AG04449 (cell line): ENCODE data around the gene ZNF692.

Source experiments
- CTCF ChIA-PET: fragments of 350-600 bp; formaldehyde crosslinking; extraction: SDS; loops from one replicate; lab custom pipeline; 2021; ENCODE audit warnings: antibody characterized with exemption; lab: Yijun Ruan, JAX
- POLR2A ChIA-PET: fragments of 400-600, 350-600 bp; formaldehyde crosslinking; extraction: SDS; loops from one replicate; lab custom pipeline; 2020; ENCODE audit warnings: antibody characterized with exemption, inconsistent platforms; lab: Yijun Ruan, JAX
- DNase-seq: peaks from one replicate; pipeline ENCODE4 v3.0.0-alpha.2; 2010; ENCODE audit warnings: low read depth, low spot score
- H3K4me3 ChIP-seq: 2 replicates; pipeline ENCODE4 v1.5.1; 2011; ENCODE audit warnings: low read depth, mild to moderate bottlenecking, control low read depth, low read length
- CTCF ChIP-seq: IDR thresholded peaks from one replicate; pipeline ENCODE4 v1.5.1; 2011; ENCODE audit warnings: mild to moderate bottlenecking, moderate library complexity, low read length, control low read depth, inconsistent platforms; ENCODE audit not compliant: insufficient read depth; ENCODE audit errors: missing control alignments

Gene ZNF692

DNA sequence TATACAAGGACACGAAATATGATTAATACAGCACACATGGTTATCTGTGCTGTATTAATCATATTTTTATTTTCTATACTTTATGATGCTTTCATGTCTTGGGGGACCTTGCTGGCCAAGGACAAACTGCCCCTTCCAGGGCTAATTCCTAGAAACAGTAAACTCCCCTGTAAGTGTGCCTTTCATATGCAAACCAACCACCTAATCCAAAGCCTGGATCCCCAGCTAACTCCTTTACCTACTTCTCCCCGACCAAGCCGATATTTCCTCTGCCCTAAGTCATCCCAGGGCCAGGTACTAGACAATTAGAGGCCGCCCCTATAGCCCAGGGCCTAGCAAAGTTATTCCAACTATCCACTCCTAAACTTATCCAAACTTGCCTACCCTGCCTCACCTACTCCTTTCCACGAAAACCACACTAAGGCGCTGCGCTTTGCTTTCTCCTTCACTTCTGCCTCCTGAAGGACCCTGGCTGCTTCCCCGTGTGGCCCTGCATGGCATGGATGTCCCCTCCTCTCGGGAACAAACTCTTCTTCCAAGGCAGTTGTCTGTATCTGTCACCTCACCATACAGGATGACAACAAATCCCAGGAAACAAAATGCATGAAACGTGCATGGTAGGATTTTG lies 43.4 kb downstream of the ZNF692 start:
- no peak for TF ChIP-seq CTCF
- no peak for DNase-seq
- CTCF ChIA-PET, result interaction anchor here (0.6 to 2.0 kb wide), 2 partner anchors 9 kb away, joined by 3 to 9 read pairs; no protein-coding TSS in a partner anchor
- POLR2A ChIA-PET, result no interaction called here
- no peak overlapping the region for H3K4me3 ChIP-seq

DNA sequence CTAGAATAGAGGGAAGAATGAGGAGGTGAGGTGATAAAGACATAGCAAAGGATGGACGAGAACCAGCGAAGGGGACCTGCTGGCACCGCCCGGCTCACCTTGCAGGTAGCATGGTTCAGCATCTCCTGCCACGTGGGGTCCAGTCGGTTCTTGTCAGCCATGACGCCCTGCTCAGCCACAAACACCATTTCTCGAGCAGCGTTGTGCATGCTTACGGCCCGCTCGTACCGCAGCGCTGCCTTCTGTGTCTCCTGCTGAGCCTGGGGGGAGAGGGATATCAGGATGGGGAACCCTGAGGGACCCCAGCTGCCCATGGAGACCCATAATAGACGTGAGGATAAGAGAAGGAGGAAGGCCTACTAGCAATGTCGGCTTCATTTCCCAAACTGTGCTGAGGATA lies 44.5 kb downstream of the ZNF692 start:
- TF ChIP-seq CTCF, result no peak
- H3K4me3 ChIP-seq, result no peak overlapping the region
- CTCF ChIA-PET, result no interaction called here
- POLR2A ChIA-PET, result no interaction called here
- no peak for DNase-seq

- ChIA-PET CTCF (no interaction called here), POLR2A (no interaction called here)
- TF ChIP-seq CTCF, result no peak
- H3K4me3 ChIP-seq, result no peak overlapping the region
- no peak for DNase-seq
Measured at GRCh38 chr1:248813546-248813945, 45.3 kb downstream of the ZNF692 start.

GRCh38 chr1:248812736-248813425 lies 46.0 kb downstream of the ZNF692 start:
- TF ChIP-seq CTCF, result no peak
- no peak overlapping the region for H3K4me3 ChIP-seq
- no peak for DNase-seq
- POLR2A ChIA-PET, result no interaction called here
- CTCF ChIA-PET, result no interaction called here

DNA sequence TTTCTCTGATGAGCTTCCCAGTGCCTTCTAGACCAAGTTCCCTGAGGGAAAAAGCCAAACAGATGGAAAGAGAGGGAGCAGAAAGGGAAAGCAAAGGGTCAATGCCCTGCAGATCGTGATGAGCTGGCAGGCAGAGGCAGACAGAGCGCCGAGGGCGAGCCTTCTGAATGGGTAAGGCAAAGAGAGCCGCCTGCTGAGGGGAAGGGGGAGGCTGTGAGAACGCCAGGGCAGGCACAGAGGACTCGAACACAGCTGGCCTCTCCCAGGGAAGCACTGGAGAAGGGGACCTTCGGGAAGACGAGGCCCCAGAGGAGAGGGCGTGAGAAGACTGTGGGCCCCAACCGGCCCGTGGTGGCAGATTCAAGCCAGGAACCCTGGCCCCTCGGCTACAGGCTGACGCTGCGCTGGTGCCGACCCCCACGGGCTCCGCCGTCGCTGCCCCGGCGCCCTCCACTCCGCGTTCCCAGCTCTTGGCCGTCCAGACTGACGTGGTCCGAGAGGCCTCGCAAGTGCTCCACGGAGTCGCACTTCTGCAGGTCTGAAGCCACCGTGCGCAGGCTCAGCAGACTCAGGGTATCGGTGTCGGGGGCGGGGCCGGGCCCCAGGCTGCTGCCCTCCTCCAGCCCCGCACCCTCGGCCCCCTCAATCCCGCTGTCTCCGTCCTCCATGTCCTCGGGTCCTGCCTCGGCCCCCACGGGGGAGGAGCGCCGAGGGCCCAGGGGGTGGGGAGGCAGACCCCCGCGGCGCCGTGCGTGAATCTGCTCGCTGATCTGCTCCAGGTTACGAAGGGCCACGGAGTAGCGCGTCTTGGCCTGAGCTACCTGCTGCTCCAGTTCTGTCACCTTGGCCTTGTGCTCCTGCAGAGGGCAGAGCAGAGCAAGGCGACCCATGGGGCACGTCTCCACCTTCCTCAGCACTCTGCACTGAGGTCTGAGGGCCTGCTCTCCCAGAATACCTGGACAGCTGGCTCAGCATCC lies 47.1 kb downstream of the ZNF692 start:
- ChIA-PET CTCF (interaction anchor here (0.7 to 1.9 kb wide), 2 partner anchors 9 to 20 kb away, joined by 3 to 5 read pairs; no protein-coding TSS in a partner anchor), POLR2A (interaction anchor here (1.0 kb wide), 1 partner anchor 8 kb away, joined by 5 read pairs; no protein-coding TSS in a partner anchor)
- no peak overlapping the region for H3K4me3 ChIP-seq
- TF ChIP-seq CTCF, result no peak
- DNase-seq, result no peak
